Stimulated activated CD8-positive, alpha-beta memory T cell treated with anti-CD3 and anti-CD28 coated beads, Interleukin-4, amount 100 ng/mL, for 24 hours (primary cell): ENCODE results near the gene KCNQ1.

Experiments used
- DNase-seq: peaks from one replicate; pipeline ENCODE4 v3.0.0-alpha.2; 2020; ENCODE audit warnings: low read depth

The KCNQ1 gene

GRCh38 chr11:2459796-2460531 is 15.2 kb downstream of the KCNQ1 start:
- no peak for DNase-seq

GRCh38 chr11:2460540-2461252 is 15.9 kb downstream of the KCNQ1 start:
- no peak for DNase-seq

- DNase-seq, result no peak
Measured at GRCh38 chr11:2461253-2461955, 16.6 kb downstream of the KCNQ1 start.

GRCh38 chr11:2461956-2462542 is 17.2 kb downstream of the KCNQ1 start:
- no peak for DNase-seq

- DNase-seq, result no peak
Measured at GRCh38 chr11:2462543-2462985, 17.8 kb downstream of the KCNQ1 start.

GRCh38 chr11:2462986-2463765 is 18.4 kb downstream of the KCNQ1 start:
- no peak for DNase-seq

- DNase-seq, result no peak
Measured at GRCh38 chr11:2463766-2464277, 19.0 kb downstream of the KCNQ1 start.

GRCh38 chr11:2464451-2465165 is 19.8 kb downstream of the KCNQ1 start:
- no peak for DNase-seq

GRCh38 chr11:2465202-2466068 is 20.6 kb downstream of the KCNQ1 start:
- DNase-seq, result no peak

GRCh38 chr11:2466069-2466801 is 21.4 kb downstream of the KCNQ1 start:
- no peak for DNase-seq

GRCh38 chr11:2466869-2467694 is 22.3 kb downstream of the KCNQ1 start:
- no peak for DNase-seq

GRCh38 chr11:2467695-2468055 is 22.9 kb downstream of the KCNQ1 start:
- no peak for DNase-seq

- DNase-seq, result no peak
Measured at GRCh38 chr11:2468363-2469235, 23.8 kb downstream of the KCNQ1 start.

GRCh38 chr11:2470495-2470894 is 25.7 kb downstream of the KCNQ1 start:
- DNase-seq, result no peak

GRCh38 chr11:2471048-2471803 is 26.4 kb downstream of the KCNQ1 start:
- DNase-seq, result no peak

GRCh38 chr11:2471804-2472096 is 26.9 kb downstream of the KCNQ1 start:
- no peak for DNase-seq
